C4-2B (cell line): Measurements from ENCODE around the gene PRDM15.
A peak's percentile ranks its signal among the peaks of the same experiment; 100 is the strongest.

Experiments used
- H3K27ac ChIP-seq: fragments of 450-650 bp; 2 replicates; pipeline ENCODE4 v1.5.1; 2017
- CTCF ChIP-seq: fragments of 450-650 bp; conservative IDR thresholded peaks from 2 replicates; pipeline ENCODE4 v1.5.1; 2017; ENCODE audit warnings: mild to moderate bottlenecking
- ZFX ChIP-seq: fragments of 450-650 bp; IDR thresholded peaks from 2 replicates; pipeline ENCODE4 v1.6.1; 2017

PRDM15 gene

GRCh38 chr21:41867313-41867712 lies 11.8 kb downstream of the PRDM15 start:
- no peak overlapping the region for H3K27ac ChIP-seq

GRCh38 chr21:41866274-41866809 lies 12.8 kb downstream of the PRDM15 start:
- H3K27ac ChIP-seq, result no peak overlapping the region
- TF ChIP-seq ZFX, result no peak
- no peak for TF ChIP-seq CTCF

More at GRCh38 chr21:41867313-41867712, 11.8 kb downstream of the PRDM15 start:
- TF ChIP-seq CTCF, result no peak
- no peak for TF ChIP-seq ZFX

GRCh38 chr21:41865002-41865777 lies 14.0 kb downstream of the PRDM15 start:
- TF ChIP-seq ZFX (no peak), CTCF (no peak)
- no peak overlapping the region for H3K27ac ChIP-seq

GRCh38 chr21:41864311-41865001 lies 14.7 kb downstream of the PRDM15 start:
- no peak overlapping the region for H3K27ac ChIP-seq
- TF ChIP-seq ZFX, result no peak
- TF ChIP-seq CTCF, result no peak

GRCh38 chr21:41863439-41863740 lies 15.8 kb downstream of the PRDM15 start:
- TF ChIP-seq CTCF, result no peak
- no peak for TF ChIP-seq ZFX
- H3K27ac ChIP-seq, result peak overlapping the region; percentile 14; the same call in 1 of the 2 replicates

GRCh38 chr21:41861987-41862386 lies 17.2 kb downstream of the PRDM15 start:
- TF ChIP-seq CTCF (no peak), ZFX (no peak)
- H3K27ac ChIP-seq, result no peak overlapping the region

GRCh38 chr21:41861255-41861654 lies 17.9 kb downstream of the PRDM15 start:
- no peak overlapping the region for H3K27ac ChIP-seq
- TF ChIP-seq ZFX (no peak), CTCF (no peak)
